GM12892 (cell line): ENCODE results near the gene CHL1.

Experiments
- POLR2A ChIP-seq: IDR thresholded peaks from 2 replicates; pipeline ENCODE4 v1.6.1; 2011; ENCODE audit warnings: low read depth, low read length, control low read depth
- POLR2AphosphoS5 ChIP-seq: IDR thresholded peaks from 2 replicates; pipeline ENCODE4 v1.6.1; 2011; ENCODE audit warnings: low read depth, low read length, control low read depth
- TAF1 ChIP-seq: IDR thresholded peaks from 2 replicates; pipeline ENCODE4 v1.6.1; 2011; ENCODE audit warnings: low read depth, mild to moderate bottlenecking, control low read depth, low read length, borderline replicate concordance

DNA sequence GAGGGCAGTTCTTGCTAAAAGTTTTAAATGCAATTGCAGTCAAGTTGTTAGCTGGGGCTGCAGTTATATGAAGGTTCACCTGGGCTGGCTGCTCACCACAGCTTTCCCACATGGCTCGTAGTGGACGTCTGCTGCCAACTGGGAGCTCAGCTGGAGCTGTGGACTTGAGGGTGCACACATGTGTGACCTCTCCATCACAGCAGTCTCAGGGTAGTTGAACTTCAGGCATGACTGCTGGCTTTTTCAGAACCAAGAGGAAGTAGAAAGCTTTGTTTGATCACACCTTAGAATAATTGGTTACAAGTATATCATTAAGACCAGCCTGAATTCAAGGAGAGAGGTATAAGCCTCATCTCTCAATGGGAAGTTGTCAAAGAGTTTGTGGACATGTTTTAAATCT is 74.1 kb downstream of the CHL1 start:
- TF ChIP-seq POLR2AphosphoS5 (no peak), TAF1 (no peak), POLR2A (no peak)
